Measurements from ENCODE around the gene PHPT1.

PHPT1 gene

DNA sequence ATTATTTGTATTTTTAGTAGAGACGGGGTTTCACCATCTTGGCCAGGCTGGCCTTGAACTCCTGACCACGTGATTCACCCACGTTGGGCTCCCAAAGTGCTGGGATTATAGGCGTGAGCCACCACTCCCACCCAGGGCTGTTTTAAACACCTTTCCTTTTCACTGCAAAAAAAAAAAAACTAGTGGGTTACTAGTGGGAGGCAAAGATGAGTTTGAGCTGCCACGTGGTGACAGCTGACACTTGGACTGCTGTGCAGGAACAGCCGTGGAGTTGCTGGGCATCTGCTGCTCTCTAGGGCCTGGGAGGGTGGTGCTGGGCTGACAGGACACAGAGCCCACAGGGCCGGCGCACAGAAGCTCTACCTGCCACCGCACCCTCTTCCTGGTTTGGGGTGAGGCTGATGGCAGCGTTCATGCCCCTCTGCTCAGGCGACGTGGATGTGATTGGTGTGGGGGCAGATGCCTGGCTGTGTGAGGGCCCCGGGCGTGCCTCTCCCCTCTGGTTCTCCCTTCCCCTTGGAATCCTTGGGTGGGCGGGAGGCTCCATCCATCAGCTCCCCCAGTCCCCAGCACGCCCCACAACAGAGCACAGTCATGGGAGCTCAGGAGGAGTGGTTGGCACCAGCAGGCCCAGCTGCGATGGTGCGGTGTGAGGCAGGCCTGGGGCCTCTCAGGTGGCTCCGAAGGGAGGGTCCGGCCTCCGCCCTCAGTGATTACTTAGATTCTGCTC lies 24.5 kb upstream of the PHPT1 start:
- TF ChIP-seq, protein P1, sequence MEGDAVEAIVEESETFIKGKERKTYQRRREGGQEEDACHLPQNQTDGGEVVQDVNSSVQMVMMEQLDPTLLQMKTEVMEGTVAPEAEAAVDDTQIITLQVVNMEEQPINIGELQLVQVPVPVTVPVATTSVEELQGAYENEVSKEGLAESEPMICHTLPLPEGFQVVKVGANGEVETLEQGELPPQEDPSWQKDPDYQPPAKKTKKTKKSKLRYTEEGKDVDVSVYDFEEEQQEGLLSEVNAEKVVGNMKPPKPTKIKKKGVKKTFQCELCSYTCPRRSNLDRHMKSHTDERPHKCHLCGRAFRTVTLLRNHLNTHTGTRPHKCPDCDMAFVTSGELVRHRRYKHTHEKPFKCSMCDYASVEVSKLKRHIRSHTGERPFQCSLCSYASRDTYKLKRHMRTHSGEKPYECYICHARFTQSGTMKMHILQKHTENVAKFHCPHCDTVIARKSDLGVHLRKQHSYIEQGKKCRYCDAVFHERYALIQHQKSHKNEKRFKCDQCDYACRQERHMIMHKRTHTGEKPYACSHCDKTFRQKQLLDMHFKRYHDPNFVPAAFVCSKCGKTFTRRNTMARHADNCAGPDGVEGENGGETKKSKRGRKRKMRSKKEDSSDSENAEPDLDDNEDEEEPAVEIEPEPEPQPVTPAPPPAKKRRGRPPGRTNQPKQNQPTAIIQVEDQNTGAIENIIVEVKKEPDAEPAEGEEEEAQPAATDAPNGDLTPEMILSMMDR (IDR thresholded peaks at IDR 0.05; ENCODE audit: control insufficient read depth, extremely low read depth, insufficient read depth) = no peak
- no peak overlapping the region for H3K4me3 ChIP-seq (ENCODE audit: low read depth, low read length)

DNA sequence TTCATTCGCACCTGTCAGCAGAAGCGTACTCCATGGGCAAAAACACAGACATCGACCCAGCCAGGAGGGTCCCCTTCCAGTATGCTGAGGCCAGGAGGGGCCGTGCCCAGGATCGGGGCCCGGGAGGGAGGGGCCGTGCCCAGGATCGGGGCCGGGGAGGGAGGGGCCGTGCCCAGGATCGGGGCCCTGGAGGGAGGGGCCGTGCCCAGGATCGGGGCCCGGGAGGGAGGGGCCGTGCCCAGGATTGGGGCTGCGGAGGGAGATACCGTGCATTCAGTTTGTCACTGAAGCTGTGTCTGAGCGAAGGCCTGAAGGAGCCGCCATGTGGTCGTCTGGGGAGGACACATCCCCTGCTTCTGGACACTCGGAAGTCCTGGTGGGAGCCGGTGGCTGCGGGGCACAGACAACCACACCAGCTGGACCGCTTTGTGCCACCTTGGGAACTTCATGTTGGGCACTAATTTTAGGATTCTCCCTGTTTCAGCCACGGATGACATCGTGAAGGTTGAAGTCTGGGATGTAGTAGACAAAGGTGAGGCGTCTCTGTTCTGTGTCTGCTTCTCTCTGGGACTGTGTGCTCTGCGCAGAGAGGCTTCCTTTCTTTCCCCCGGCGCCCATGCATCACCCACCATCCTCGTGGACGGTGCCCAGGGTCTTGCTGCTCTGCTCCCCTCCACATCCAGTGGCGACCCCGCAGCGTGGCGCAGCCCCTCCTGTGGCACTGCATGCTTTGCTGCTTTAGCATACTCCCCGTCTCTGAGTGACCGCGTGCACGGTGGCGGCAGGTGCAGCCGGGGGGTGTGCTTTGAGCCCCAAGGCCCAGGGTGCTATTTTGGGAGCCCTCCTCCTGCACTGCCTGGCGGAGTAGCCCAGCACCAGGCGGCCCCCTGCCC lies 23.7 kb upstream of the PHPT1 start:
- TF ChIP-seq, protein P1 (IDR thresholded peaks at IDR 0.05; ENCODE audit: control insufficient read depth, extremely low read depth, insufficient read depth) = no peak
- DNase-seq (ENCODE audit: low read depth) = no peak
- H3K4me3 ChIP-seq (ENCODE audit: low read depth, low read length) = no peak overlapping the region

More for the DNA sequence above, 24.5 kb upstream of the PHPT1 start:
- no peak for DNase-seq (ENCODE audit: low read depth)

DNA sequence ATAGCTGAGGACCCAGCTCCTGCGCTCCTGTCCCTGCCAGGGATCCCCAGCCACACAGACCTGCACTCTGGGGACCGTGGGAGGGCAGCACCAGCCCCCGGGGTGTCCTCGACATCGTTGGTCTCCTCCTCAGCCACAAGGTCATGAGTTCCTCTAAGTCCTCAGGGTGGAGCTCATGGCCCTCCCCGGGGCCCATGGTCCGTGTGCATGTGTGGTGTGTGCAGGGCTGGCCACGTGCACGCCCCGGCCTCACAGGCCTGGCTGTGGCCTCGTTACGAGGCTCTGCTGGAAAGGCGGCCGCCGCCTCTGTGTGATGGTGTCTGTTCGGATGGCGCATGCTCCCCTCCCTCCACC lies 23.0 kb upstream of the PHPT1 start:
- DNase-seq (ENCODE audit: low read depth) = no peak
- TF ChIP-seq, protein P1 (IDR thresholded peaks at IDR 0.05; ENCODE audit: control insufficient read depth, extremely low read depth, insufficient read depth) = no peak
- H3K4me3 ChIP-seq (ENCODE audit: low read depth, low read length) = no peak overlapping the region

- no peak for DNase-seq (ENCODE audit: low read depth)
- H3K4me3 ChIP-seq (ENCODE audit: low read depth, low read length) = no peak overlapping the region
- TF ChIP-seq, protein P1 (IDR thresholded peaks at IDR 0.05; ENCODE audit: control insufficient read depth, extremely low read depth, insufficient read depth) = no peak
Observed at GRCh38 chr9:136826703-136827582, 22.3 kb upstream of the PHPT1 start.

- no peak overlapping the region for H3K4me3 ChIP-seq (ENCODE audit: low read depth, low read length)
- no peak for DNase-seq (ENCODE audit: low read depth)
- TF ChIP-seq, protein P1 (IDR thresholded peaks at IDR 0.05; ENCODE audit: control insufficient read depth, extremely low read depth, insufficient read depth) = no peak
Observed at GRCh38 chr9:136827794-136828473, 21.3 kb upstream of the PHPT1 start.

- H3K4me3 ChIP-seq (ENCODE audit: low read depth, low read length) = no peak overlapping the region
- no peak for DNase-seq (ENCODE audit: low read depth)
- TF ChIP-seq, protein P1 (IDR thresholded peaks at IDR 0.05; ENCODE audit: control insufficient read depth, extremely low read depth, insufficient read depth) = no peak
Observed at GRCh38 chr9:136828474-136829140, 20.6 kb upstream of the PHPT1 start.

Measured in LNCaP clone FGC (cell line).